ENCODE data around the gene PGBD1. TPM values are rescaled to one million over a fixed set of nuclear protein-coding genes. Genes with fewer than 3 reads are reported as not detected.

Gene PGBD1
- total RNA-seq, 4 donors from 2014 or later = 0.80 to 2.8 (median 1.5) TPM

DNA sequence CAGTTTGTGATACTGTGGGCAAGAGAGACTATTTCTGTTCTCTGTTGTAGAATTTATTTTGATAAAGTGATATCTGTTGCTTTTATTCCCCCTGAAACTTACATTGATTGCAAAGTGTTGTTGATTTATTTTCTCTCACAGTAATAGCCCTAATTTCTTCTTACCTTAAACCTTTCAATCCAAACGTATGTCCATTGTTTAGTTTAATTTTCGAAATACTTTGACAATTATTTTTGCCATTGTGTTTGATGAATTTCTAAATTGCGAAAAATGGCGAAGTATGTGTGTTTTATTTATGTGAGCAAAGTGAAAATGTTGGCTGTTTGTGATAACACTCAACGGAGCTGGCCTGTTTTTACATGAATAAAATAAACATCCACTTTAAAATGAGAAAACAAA is 14.8 kb upstream of the PGBD1 start:
- H3K36me3 ChIP-seq = peaks cover 0 to under 1% of the 10 kb centered on the region in 2 donors
- no peak for ATAC-seq
- no peak for TF ChIP-seq POLR2A (IDR thresholded peaks at IDR 0.05)
- TF ChIP-seq, protein P1, sequence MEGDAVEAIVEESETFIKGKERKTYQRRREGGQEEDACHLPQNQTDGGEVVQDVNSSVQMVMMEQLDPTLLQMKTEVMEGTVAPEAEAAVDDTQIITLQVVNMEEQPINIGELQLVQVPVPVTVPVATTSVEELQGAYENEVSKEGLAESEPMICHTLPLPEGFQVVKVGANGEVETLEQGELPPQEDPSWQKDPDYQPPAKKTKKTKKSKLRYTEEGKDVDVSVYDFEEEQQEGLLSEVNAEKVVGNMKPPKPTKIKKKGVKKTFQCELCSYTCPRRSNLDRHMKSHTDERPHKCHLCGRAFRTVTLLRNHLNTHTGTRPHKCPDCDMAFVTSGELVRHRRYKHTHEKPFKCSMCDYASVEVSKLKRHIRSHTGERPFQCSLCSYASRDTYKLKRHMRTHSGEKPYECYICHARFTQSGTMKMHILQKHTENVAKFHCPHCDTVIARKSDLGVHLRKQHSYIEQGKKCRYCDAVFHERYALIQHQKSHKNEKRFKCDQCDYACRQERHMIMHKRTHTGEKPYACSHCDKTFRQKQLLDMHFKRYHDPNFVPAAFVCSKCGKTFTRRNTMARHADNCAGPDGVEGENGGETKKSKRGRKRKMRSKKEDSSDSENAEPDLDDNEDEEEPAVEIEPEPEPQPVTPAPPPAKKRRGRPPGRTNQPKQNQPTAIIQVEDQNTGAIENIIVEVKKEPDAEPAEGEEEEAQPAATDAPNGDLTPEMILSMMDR (IDR thresholded peaks at IDR 0.05 in 4 of 5, conservative IDR thresholded peaks at IDR 0.05 in 1 of 5) = no peak
- H3K4me3 ChIP-seq = peak overlapping the region; percentile 70 to 98 (median 92)
- H3K27ac ChIP-seq = peak overlapping the region; percentile 76 to 81 (median 80)
- intact Hi-C loops (cut with DNase I; ENCODE audit: low total_unique reads) = loop anchor here (2.0 to 5.0 kb wide), 4 partner anchors 71 to 789 kb away; partner anchors contain the start of genes ZKSCAN8 and ZSCAN31
- peaks cover 15 to 27% of the 10 kb centered on the region in 2 donors for H3K4me1 ChIP-seq
- H3K27me3 ChIP-seq = no peaks in the 10 kb centered on the region
- in situ Hi-C loops (cut with MboI; ENCODE audit: low sequenced_read_pairs in 4 of 4) = loop anchor here in 3 of 4 donors (10.0 to 25.0 kb wide), 3 partner anchors 88 to 132 kb away; partner anchors contain the start of gene ZKSCAN8 (in 1 of the 3)
- no peaks in the 10 kb centered on the region for H3K9me3 ChIP-seq
- DNase-seq = no peak

DNA sequence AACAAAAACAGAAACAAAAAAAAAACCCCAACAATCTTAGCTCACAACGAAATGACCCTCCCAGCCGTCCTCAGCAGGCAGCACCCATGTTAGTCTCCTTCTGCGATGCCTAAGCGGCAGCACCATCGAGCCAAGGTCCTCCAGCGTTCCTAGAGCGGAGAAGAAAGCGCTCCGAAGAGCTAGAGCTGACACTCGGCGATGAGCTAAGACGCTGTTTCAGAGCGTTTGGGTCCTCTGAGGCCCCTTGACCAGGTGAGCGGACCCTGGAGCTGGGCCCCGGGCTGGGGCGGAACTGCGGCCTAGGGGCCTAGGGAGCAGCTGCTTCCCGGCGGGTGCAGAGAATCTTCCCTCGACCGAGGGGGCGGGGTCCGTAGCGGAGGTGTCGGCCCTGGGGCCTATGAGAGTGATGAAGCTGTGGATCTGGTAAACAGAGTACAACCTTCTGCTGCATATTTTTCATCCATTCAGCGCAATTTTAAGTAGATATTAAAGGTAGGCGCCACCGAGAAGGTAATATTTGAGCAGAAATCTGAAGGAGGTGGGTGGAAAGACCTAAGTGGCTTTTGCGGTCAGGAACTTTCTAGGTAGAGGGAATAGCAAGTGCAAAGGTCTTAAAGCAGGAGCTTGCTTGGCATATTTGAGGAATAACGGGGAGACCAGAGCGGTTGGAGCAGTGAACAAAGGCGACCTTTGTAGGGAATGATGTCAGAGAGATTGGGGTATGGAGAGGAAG is 14.2 kb upstream of the PGBD1 start, which contains the start of gene ZSCAN26:
TSS of gene ZSCAN26 (plus strand) at position 182 of the 733 bp plus-strand sequence. CDS start 4,777 bp downstream, outside the sequence.
- no peaks in the 10 kb centered on the region for H3K27me3 ChIP-seq
- TF ChIP-seq, protein P1 (IDR thresholded peaks at IDR 0.05 in 4 of 5, conservative IDR thresholded peaks at IDR 0.05 in 1 of 5) = no peak
- peak in 1 of 2 donors; percentile 22 for TF ChIP-seq POLR2A (IDR thresholded peaks at IDR 0.05)
- H3K9me3 ChIP-seq = no peaks in the 10 kb centered on the region
- DNase-seq = peak; percentile 64 to 71
- peaks cover 0 to 6% of the 10 kb centered on the region in 2 donors for H3K36me3 ChIP-seq
- intact Hi-C loops (cut with DNase I; ENCODE audit: low total_unique reads) (loop anchor here (2.0 to 5.0 kb wide), 4 partner anchors 70 to 790 kb away; partner anchors contain the start of genes ZKSCAN8 and ZSCAN31), in situ Hi-C loops (cut with MboI; ENCODE audit: low sequenced_read_pairs in 4 of 4) (loop anchor here in 3 of 4 donors (10.0 to 25.0 kb wide), 3 partner anchors 88 to 132 kb away; partner anchors contain the start of gene ZKSCAN8 (in 1 of the 3))
- peak within 1 kb of the TSS; percentile 76 to 81 (median 80) for H3K27ac ChIP-seq
- peaks cover 15 to 27% of the 10 kb centered on the region in 2 donors for H3K4me1 ChIP-seq
- ATAC-seq = peak; percentile 97 to 99
- peak within 1 kb of the TSS; percentile 70 to 98 (median 92) for H3K4me3 ChIP-seq

DNA sequence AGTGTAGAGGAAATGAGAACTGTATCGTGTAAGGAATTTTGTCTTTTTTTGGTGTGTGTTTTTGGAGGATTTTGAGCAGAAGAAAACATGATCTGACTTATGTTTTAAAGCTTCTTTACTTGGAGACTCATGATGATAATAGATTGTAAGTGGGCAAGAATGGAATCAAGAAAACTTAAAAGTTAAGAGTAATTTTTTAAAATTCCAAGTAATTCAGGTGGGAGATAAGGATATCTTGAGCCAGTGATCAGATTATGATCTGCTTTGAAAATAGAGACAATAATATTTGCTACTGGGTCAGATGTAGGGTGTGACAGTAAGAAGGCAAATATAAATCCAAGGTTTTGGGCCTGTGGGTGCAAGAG is 13.7 kb upstream of the PGBD1 start:
- Histone ChIP-seq H3K4me3 (peak overlapping the region; percentile 70 to 98 (median 92)), H3K27ac (peak overlapping the region; percentile 76 to 81 (median 80)), H3K27me3 (no peaks in the 10 kb centered on the region), H3K9me3 (no peaks in the 10 kb centered on the region), H3K4me1 (peaks cover 15 to 27% of the 10 kb centered on the region in 2 donors), H3K36me3 (peaks cover 0 to 12% of the 10 kb centered on the region in 2 donors)
- in situ Hi-C loops (cut with MboI; ENCODE audit: low sequenced_read_pairs in 4 of 4) (loop anchor here in 3 of 4 donors (10.0 to 25.0 kb wide), 3 partner anchors 87 to 133 kb away; partner anchors contain the start of gene ZKSCAN8 (in 1 of the 3)), intact Hi-C loops (cut with DNase I; ENCODE audit: low total_unique reads) (loop anchor here (2.0 to 5.0 kb wide), 4 partner anchors 70 to 790 kb away; partner anchors contain the start of genes ZKSCAN8 and ZSCAN31)
- TF ChIP-seq POLR2A (IDR thresholded peaks at IDR 0.05) = no peak
- TF ChIP-seq, protein P1 (IDR thresholded peaks at IDR 0.05 in 4 of 5, conservative IDR thresholded peaks at IDR 0.05 in 1 of 5) = no peak
- ATAC-seq (no peak), DNase-seq (no peak)

DNA sequence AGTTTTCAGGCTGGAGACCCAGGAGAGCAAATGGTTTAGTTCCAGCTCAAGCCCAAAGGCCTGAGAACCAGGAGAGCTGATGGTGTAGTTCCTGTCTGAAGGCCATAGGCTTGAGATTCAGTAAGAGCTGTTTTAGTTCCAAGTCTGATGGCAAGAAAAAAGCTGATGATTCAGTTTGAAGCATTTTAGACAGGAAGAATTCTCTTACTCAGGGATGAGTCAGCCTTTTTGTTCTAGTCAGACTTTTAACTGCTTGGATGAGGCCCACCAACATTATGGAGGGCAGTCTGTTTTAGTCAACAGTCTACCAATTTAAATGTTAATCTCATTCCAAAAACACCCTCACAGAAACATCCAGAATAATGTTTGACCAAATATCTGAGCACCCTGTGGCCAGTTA is 11.9 kb upstream of the PGBD1 start:
- in situ Hi-C loops (cut with MboI; ENCODE audit: low sequenced_read_pairs in 4 of 4) = loop anchor here in 3 of 4 donors (10.0 to 25.0 kb wide), 3 partner anchors 85 to 135 kb away; partner anchors contain the start of gene ZKSCAN8 (in 1 of the 3)
- no peaks in the 10 kb centered on the region for H3K9me3 ChIP-seq
- intact Hi-C loops (cut with DNase I; ENCODE audit: low total_unique reads) = loop anchor here (5.0 kb wide), 3 partner anchors 68 to 792 kb away; partner anchors contain the start of genes ZKSCAN8 and ZSCAN31
- ATAC-seq (no peak), DNase-seq (no peak)
- H3K4me1 ChIP-seq = peaks cover 15 to 27% of the 10 kb centered on the region in 2 donors
- no peak for TF ChIP-seq POLR2A (IDR thresholded peaks at IDR 0.05)
- TF ChIP-seq, protein P1 (IDR thresholded peaks at IDR 0.05 in 4 of 5, conservative IDR thresholded peaks at IDR 0.05 in 1 of 5) = no peak
- H3K27ac ChIP-seq = no peak overlapping the region
- H3K27me3 ChIP-seq = no peaks in the 10 kb centered on the region
- H3K4me3 ChIP-seq = no peak overlapping the region
- peaks cover 2 to 30% of the 10 kb centered on the region in 2 donors for H3K36me3 ChIP-seq

All from gastrocnemius medialis (tissue), 4 donors.